Measurements from ENCODE around the gene CNKSR1. TPM values are rescaled to one million over a fixed set of nuclear protein-coding genes. Genes with fewer than 3 reads are reported as not detected.

CNKSR1 gene
- total RNA-seq, 4 donors from 2014 or later: 28.9 to 160 (median 105) TPM

GRCh38 chr1:26182383-26182696 lies 5.0 kb downstream of the CNKSR1 start:
- no peak for TF ChIP-seq POLR2A (IDR thresholded peaks at IDR 0.05)
- TF ChIP-seq, protein P1, sequence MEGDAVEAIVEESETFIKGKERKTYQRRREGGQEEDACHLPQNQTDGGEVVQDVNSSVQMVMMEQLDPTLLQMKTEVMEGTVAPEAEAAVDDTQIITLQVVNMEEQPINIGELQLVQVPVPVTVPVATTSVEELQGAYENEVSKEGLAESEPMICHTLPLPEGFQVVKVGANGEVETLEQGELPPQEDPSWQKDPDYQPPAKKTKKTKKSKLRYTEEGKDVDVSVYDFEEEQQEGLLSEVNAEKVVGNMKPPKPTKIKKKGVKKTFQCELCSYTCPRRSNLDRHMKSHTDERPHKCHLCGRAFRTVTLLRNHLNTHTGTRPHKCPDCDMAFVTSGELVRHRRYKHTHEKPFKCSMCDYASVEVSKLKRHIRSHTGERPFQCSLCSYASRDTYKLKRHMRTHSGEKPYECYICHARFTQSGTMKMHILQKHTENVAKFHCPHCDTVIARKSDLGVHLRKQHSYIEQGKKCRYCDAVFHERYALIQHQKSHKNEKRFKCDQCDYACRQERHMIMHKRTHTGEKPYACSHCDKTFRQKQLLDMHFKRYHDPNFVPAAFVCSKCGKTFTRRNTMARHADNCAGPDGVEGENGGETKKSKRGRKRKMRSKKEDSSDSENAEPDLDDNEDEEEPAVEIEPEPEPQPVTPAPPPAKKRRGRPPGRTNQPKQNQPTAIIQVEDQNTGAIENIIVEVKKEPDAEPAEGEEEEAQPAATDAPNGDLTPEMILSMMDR (IDR thresholded peaks at IDR 0.05): no peak
- DNase-seq: no peak
- no peaks in the 10 kb centered on the region for H3K9me3 ChIP-seq
- H3K36me3 ChIP-seq: peaks cover 0 to 32% (median 0%) of the 10 kb centered on the region in 3 donors
- no peaks in the 10 kb centered on the region for H3K4me1 ChIP-seq
- no peak overlapping the region for H3K4me3 ChIP-seq
- H3K27me3 ChIP-seq: no peaks in the 10 kb centered on the region
- no peak overlapping the region for H3K27ac ChIP-seq

- Histone ChIP-seq H3K4me3 (no peak overlapping the region), H3K9me3 (no peaks in the 10 kb centered on the region), H3K36me3 (peaks cover 0 to 38% (median 0%) of the 10 kb centered on the region in 3 donors), H3K4me1 (no peaks in the 10 kb centered on the region), H3K27ac (no peak overlapping the region), H3K27me3 (no peaks in the 10 kb centered on the region)
- no peak for DNase-seq
- TF ChIP-seq, protein P1 (IDR thresholded peaks at IDR 0.05): no peak
- TF ChIP-seq POLR2A (IDR thresholded peaks at IDR 0.05): no peak
Observed at GRCh38 chr1:26184086-26184485, 6.8 kb downstream of the CNKSR1 start.

DNA sequence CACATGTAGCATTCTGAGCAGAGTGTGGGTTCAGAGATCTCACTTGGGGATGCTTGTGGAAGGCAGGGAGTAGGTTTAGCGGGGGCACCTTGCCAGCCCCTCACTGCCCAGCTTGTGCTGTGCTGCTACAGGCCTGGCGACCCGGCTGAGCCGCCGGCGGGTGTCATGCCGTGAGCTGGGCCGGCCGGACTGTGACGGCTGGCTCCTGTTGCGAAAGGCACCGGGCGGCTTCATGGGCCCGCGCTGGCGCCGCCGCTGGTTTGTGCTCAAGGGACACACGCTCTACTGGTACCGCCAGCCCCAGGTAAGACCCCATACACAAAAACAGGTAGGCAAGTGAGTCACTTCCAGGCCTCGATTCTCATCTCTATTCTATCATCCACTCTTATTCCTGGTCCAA lies 7.6 kb downstream of the CNKSR1 start:
- H3K27ac ChIP-seq: no peak overlapping the region
- H3K27me3 ChIP-seq: no peaks in the 10 kb centered on the region
- H3K4me3 ChIP-seq: no peak overlapping the region
- H3K4me1 ChIP-seq: no peaks in the 10 kb centered on the region
- H3K36me3 ChIP-seq: peaks cover 0 to 38% (median 0%) of the 10 kb centered on the region in 3 donors
- no peak for DNase-seq
- H3K9me3 ChIP-seq: no peaks in the 10 kb centered on the region
- TF ChIP-seq POLR2A (IDR thresholded peaks at IDR 0.05): no peak
- TF ChIP-seq, protein P1 (IDR thresholded peaks at IDR 0.05): no peak

DNA sequence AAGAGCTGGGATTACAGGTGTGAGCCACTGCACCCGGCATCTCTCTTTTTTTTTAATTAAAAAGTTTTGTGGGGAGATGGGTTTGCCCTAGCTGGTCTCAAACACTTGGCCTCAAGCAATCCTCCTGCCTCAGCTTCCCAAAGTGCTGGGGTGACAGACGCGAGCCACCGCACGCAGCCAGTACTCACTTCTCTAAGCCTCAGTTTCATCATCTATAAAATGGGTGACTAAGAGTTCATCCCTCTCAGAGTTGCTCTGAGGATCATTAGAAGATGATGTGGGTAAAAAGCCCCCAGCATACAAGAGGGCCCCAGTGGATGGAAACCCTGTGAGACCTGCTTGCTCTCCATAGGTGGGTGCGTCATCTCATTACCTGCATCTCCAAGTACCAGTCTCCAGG lies 10.6 kb downstream of the CNKSR1 start:
- DNase-seq: no peak
- H3K4me1 ChIP-seq: no peaks in the 10 kb centered on the region
- H3K27ac ChIP-seq: no peak overlapping the region
- no peaks in the 10 kb centered on the region for H3K27me3 ChIP-seq
- TF ChIP-seq, protein P1 (IDR thresholded peaks at IDR 0.05): no peak
- TF ChIP-seq POLR2A (IDR thresholded peaks at IDR 0.05): no peak
- H3K36me3 ChIP-seq: peaks cover 0 to 24% (median 0%) of the 10 kb centered on the region in 3 donors
- H3K9me3 ChIP-seq: no peaks in the 10 kb centered on the region
- no peak overlapping the region for H3K4me3 ChIP-seq

GRCh38 chr1:26188477-26188876 lies 11.2 kb downstream of the CNKSR1 start:
- H3K4me1 ChIP-seq: no peaks in the 10 kb centered on the region
- no peaks in the 10 kb centered on the region for H3K27me3 ChIP-seq
- TF ChIP-seq, protein P1 (IDR thresholded peaks at IDR 0.05): no peak
- no peak for TF ChIP-seq POLR2A (IDR thresholded peaks at IDR 0.05)
- H3K4me3 ChIP-seq: no peak overlapping the region
- DNase-seq: no peak
- H3K27ac ChIP-seq: no peak overlapping the region
- H3K9me3 ChIP-seq: no peaks in the 10 kb centered on the region
- peaks cover 0 to 22% (median 0%) of the 10 kb centered on the region in 3 donors for H3K36me3 ChIP-seq

GRCh38 chr1:26189331-26189730 lies 12.0 kb downstream of the CNKSR1 start:
- Histone ChIP-seq H3K9me3 (no peaks in the 10 kb centered on the region), H3K4me3 (no peak overlapping the region), H3K4me1 (no peaks in the 10 kb centered on the region), H3K27ac (no peak overlapping the region), H3K36me3 (peaks cover 0 to 20% (median 0%) of the 10 kb centered on the region in 3 donors), H3K27me3 (no peaks in the 10 kb centered on the region)
- no peak for DNase-seq
- TF ChIP-seq POLR2A (IDR thresholded peaks at IDR 0.05): no peak
- TF ChIP-seq, protein P1 (IDR thresholded peaks at IDR 0.05): no peak

Measured in Peyer's patch (tissue), 4 donors.